HG03354 (cell line): ENCODE measurements around the gene WWOX.

ENCODE experiments used
- ATAC-seq: cut with Tn5 transposase; IDR thresholded peaks from one replicate; pipeline ENCODE4 v1.9.1; 2021; ENCODE audit warnings: mild to moderate bottlenecking; ENCODE audit not compliant: unreplicated experiment, poor library complexity, severe bottlenecking

The WWOX gene

GRCh38 chr16:78251115-78251514 lies 151.7 kb downstream of the WWOX start:
- no peak for ATAC-seq

GRCh38 chr16:78252757-78253156 lies 153.3 kb downstream of the WWOX start:
- ATAC-seq = no peak

GRCh38 chr16:78254841-78255240 lies 155.4 kb downstream of the WWOX start:
- no peak for ATAC-seq

GRCh38 chr16:78256686-78257375 lies 157.4 kb downstream of the WWOX start:
- no peak for ATAC-seq

- no peak for ATAC-seq
Measured at GRCh38 chr16:78257376-78257728, 157.9 kb downstream of the WWOX start.

GRCh38 chr16:78258375-78259065 lies 159.1 kb downstream of the WWOX start:
- ATAC-seq = no peak

- no peak for ATAC-seq
Measured at GRCh38 chr16:78259873-78260272, 160.4 kb downstream of the WWOX start.

GRCh38 chr16:78264642-78265041 lies 165.2 kb downstream of the WWOX start:
- no peak for ATAC-seq

- ATAC-seq = no peak
Measured at GRCh38 chr16:78269256-78269655, 169.8 kb downstream of the WWOX start.

GRCh38 chr16:78271981-78272380 lies 172.5 kb downstream of the WWOX start:
- no peak for ATAC-seq

- no peak for ATAC-seq
Measured at GRCh38 chr16:78274771-78275170, 175.3 kb downstream of the WWOX start.

- ATAC-seq = no peak
Measured at GRCh38 chr16:78275420-78275819, 176.0 kb downstream of the WWOX start.

- no peak for ATAC-seq
Measured at GRCh38 chr16:78277321-78278055, 178.0 kb downstream of the WWOX start.

GRCh38 chr16:78278056-78278450 lies 178.6 kb downstream of the WWOX start:
- no peak for ATAC-seq

- ATAC-seq = no peak
Measured at GRCh38 chr16:78281115-78281514, 181.7 kb downstream of the WWOX start.

GRCh38 chr16:78283548-78284251 lies 184.2 kb downstream of the WWOX start:
- ATAC-seq = no peak

- ATAC-seq = no peak
Measured at GRCh38 chr16:78284326-78284725, 184.9 kb downstream of the WWOX start.

GRCh38 chr16:78284957-78285434 lies 185.5 kb downstream of the WWOX start:
- ATAC-seq = no peak

GRCh38 chr16:78285437-78285922 lies 186.0 kb downstream of the WWOX start:
- no peak for ATAC-seq

- ATAC-seq = no peak
Measured at GRCh38 chr16:78286065-78286464, 186.6 kb downstream of the WWOX start.
